Activated CD8-positive, alpha-beta memory T cell treated with anti-CD3 and anti-CD28 coated beads for 36 hours (primary cell): ENCODE data around the gene SLC37A1. TPM values are rescaled to one million over a fixed set of nuclear protein-coding genes. Genes with fewer than 3 reads are reported as not detected.

Experiments
- CTCF ChIA-PET: fragments of 350-600 bp; sonication (Branson Sonifier 250); formaldehyde crosslinking; loops from one replicate; lab custom pipeline; 2021; ENCODE audit warnings: antibody characterized with exemption; lab: Charles Lee
- POLR2A ChIA-PET: fragments of 350-600 bp; sonication (Branson Sonifier 250); formaldehyde crosslinking; loops from one replicate; lab custom pipeline; 2021; ENCODE audit warnings: antibody characterized with exemption; lab: Charles Lee
- total RNA-seq, 2 experiments: library from RNA; stranded (reverse); gene quantifications; one replicate each; pipeline ENCODE4 v1.2.3, GENCODE V29; 2021

SLC37A1 gene
- total RNA-seq, 2 experiments from 2014 or later = 13.6 to 14.8 TPM

GRCh38 chr21:42476388-42477331, 37.0 kb upstream of the SLC37A1 start:
- POLR2A ChIA-PET = no interaction called here
- CTCF ChIA-PET = no interaction called here

DNA sequence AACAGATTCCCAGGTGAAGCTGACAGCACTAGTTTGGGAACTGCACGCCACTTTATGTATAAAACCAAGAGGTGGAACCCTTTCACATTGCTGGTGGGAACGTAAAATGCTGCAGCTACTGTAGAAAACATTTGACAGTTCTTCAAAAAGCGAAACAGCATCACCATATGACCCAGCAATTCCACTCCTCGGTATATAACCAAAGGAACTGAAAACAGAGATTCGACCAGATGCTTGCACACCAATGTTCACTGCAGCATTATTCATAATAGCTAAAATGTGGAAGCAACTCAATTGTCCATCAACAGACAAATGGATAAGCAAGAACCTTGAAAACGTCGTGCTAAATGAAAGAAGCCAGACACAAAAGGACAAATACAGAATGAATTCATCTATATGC, 35.1 kb upstream of the SLC37A1 start:
- ChIA-PET POLR2A (no interaction called here), CTCF (no interaction called here)

DNA sequence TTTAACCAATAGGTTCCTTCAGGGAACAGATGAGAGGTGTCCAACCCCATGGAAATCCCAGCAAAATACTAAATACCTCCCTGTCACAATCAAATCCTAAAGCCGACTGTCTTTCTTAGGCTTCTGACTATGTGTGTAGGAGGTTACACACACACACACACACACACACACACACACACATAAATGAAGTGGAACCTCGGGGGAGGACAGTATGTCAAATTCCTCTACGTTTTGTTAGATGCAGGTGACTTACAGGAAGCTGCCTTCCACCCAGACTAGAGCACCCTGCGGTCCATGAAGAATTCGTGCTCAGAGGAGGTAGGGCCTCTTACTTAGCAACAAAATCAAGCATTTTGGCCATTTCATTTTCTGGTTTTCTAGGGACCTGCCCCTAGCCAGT, 34.1 kb upstream of the SLC37A1 start:
- CTCF ChIA-PET = interaction anchor here (0.8 kb wide), 1 partner anchor 137 kb away, joined by 3 read pairs; no protein-coding TSS in a partner anchor
- POLR2A ChIA-PET = no interaction called here

GRCh38 chr21:42480736-42481135, 32.9 kb upstream of the SLC37A1 start:
- ChIA-PET POLR2A (no interaction called here), CTCF (no interaction called here)

- ChIA-PET CTCF (no interaction called here), POLR2A (interaction anchor here (0.5 kb wide), 1 partner anchor 31 kb away, joined by 5 read pairs; no protein-coding TSS in a partner anchor)
These were observed 32.5 kb upstream of the SLC37A1 start for GRCh38 chr21:42481169-42481568.

GRCh38 chr21:42484966-42485365, 28.7 kb upstream of the SLC37A1 start:
- ChIA-PET POLR2A (no interaction called here), CTCF (no interaction called here)

GRCh38 chr21:42486072-42486471, 27.6 kb upstream of the SLC37A1 start:
- CTCF ChIA-PET = no interaction called here
- POLR2A ChIA-PET = no interaction called here

- ChIA-PET CTCF (interaction anchor here (0.6 kb wide), 1 partner anchor 229 kb away, joined by 3 read pairs; no protein-coding TSS in a partner anchor), POLR2A (no interaction called here)
These were observed 27.1 kb upstream of the SLC37A1 start for GRCh38 chr21:42486531-42486930.

- POLR2A ChIA-PET = no interaction called here
These were observed 24.6 kb upstream of the SLC37A1 start for GRCh38 chr21:42489006-42489563.

GRCh38 chr21:42489991-42490390, 23.7 kb upstream of the SLC37A1 start:
- CTCF ChIA-PET = no interaction called here

More at GRCh38 chr21:42489006-42489563, 24.6 kb upstream of the SLC37A1 start:
- CTCF ChIA-PET = no interaction called here

DNA sequence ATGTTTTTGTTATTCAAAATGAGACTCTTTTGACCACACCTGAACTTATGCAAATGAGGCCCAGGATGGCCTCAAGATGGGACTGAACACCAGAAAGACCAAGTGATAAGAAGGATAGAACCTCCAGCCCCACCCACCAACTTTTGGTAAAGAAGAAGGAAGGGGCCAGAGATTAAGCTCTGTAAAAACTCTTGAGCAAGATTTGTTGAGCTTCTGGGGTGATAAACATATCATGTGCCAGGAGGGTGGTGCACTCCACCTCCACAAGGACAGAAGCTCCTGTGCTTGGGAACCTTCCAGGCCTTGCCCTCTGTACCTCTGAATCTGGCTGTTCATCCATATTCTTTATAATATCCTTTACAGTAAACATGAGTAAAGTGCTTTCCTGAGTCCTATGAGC, 22.9 kb upstream of the SLC37A1 start:
- CTCF ChIA-PET = interaction anchor here (1.0 kb wide), 1 partner anchor 181 kb away, joined by 3 read pairs; no protein-coding TSS in a partner anchor
- POLR2A ChIA-PET = interaction anchor here (1.1 kb wide), 1 partner anchor 382 kb away, joined by 3 read pairs; no protein-coding TSS in a partner anchor

More at GRCh38 chr21:42489991-42490390, 23.7 kb upstream of the SLC37A1 start:
- POLR2A ChIA-PET = interaction anchor here (1.1 kb wide), 1 partner anchor 382 kb away, joined by 3 read pairs; no protein-coding TSS in a partner anchor

GRCh38 chr21:42491328-42491727, 22.3 kb upstream of the SLC37A1 start:
- ChIA-PET CTCF (interaction anchor here (1.0 kb wide), 1 partner anchor 181 kb away, joined by 3 read pairs; no protein-coding TSS in a partner anchor), POLR2A (interaction anchor here (1.1 kb wide), 1 partner anchor 383 kb away, joined by 3 read pairs; no protein-coding TSS in a partner anchor)

- ChIA-PET CTCF (no interaction called here), POLR2A (no interaction called here)
These were observed 21.5 kb upstream of the SLC37A1 start for GRCh38 chr21:42492201-42492600.

DNA sequence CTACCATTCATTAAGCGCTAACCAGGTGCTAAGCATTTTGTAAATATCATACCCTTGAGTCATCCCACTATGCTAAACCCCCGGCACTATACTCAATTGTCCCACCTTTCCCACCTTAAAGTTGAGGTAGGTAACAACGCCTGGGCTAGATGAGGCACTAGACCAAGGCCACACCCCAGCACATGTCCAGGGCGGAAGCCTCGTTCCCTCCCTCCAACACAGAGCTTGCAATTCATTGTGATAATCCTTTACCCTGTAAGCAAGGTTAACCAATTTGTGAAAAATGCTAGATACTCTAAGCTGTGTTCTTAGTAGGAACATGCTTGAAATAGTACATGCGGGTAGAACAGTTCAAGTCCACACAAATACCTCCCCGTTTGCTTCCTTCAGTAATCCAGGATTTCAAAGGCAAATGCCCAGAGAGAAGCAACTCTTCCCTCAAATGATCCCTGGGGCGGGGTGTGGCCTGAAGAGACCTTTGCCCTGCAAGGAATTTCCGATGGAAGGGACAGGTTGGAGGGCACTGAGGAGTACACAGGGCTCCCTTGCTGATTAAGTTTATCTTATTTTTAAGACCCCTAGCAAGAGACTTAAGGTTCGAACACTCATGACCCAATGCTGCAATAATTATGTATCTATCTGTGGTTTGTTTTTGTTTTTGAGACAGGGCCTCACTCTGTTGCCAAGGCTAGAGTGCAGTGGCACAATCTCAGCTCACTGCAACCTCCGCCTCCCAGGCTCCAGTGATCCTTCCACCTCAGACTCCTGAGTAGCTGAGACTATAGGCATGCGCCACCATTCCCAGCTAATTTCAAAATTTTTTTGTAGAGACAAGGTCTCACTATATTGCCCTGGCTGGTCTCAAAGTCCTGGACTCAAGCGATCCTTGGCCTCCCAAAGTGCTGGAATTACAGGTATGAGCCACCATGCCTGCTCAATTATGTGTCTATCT, 20.3 kb upstream of the SLC37A1 start:
- CTCF ChIA-PET = no interaction called here
- POLR2A ChIA-PET = no interaction called here

- ChIA-PET CTCF (interaction anchor here (0.9 kb wide), 1 partner anchor 256 kb away, joined by 3 read pairs; no protein-coding TSS in a partner anchor), POLR2A (no interaction called here)
These were observed 18.6 kb upstream of the SLC37A1 start for GRCh38 chr21:42495027-42495426.

GRCh38 chr21:42495765-42496119, 17.9 kb upstream of the SLC37A1 start:
- CTCF ChIA-PET = interaction anchor here (0.9 kb wide), 1 partner anchor 257 kb away, joined by 3 read pairs; no protein-coding TSS in a partner anchor
- POLR2A ChIA-PET = no interaction called here

GRCh38 chr21:42496120-42496838, 17.4 kb upstream of the SLC37A1 start, which contains the start of gene RSPH1:
Gene RSPH1, minus strand, starts transcription at chr21:42496224. Its CDS starts 38 bp downstream, at chr21:42496186.
- POLR2A ChIA-PET = no interaction called here
- CTCF ChIA-PET = interaction anchor here (0.9 to 1.0 kb wide), 2 partner anchors 18 to 258 kb away, joined by 3 read pairs; no protein-coding TSS in a partner anchor

GRCh38 chr21:42496839-42497202, 16.8 kb upstream of the SLC37A1 start:
- ChIA-PET POLR2A (no interaction called here), CTCF (interaction anchor here (1.0 kb wide), 1 partner anchor 17 kb away, joined by 3 read pairs; no protein-coding TSS in a partner anchor)
